Endothelial cell of hepatic sinusoid (primary cell): ENCODE data around the gene AKAP13.

Source experiments
- in situ Hi-C: cut with HindIII; loops from 2 replicates; pipeline ENCODE4 v1.10.0; 2017; ENCODE audit warnings: low sequenced_read_pairs

AKAP13 gene

GRCh38 chr15:85558848-85559247 lies 178.4 kb downstream of the AKAP13 start:
- in situ Hi-C loops = no loop called here

DNA sequence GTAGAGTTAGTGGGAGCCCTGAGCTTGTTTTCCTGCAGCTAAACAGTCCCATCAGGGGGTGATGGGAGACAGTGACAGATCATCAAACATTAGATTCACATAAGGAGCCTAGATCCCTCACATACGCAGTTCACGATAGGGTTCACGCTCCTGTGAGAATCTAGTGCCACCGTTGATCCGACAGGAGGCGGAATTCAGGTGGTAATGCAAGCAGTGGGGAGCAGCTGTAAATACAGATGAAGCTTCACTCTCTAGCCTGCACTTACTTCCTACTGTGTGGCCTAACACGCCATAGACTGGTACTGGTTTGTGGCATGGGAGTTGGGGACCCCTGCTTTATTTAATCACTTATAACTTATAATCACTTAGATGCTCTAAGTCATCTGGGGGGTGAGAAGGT lies 179.1 kb downstream of the AKAP13 start:
- in situ Hi-C loops = no loop called here

- in situ Hi-C loops = no loop called here
Observed at GRCh38 chr15:85562824-85563223, 182.4 kb downstream of the AKAP13 start.

- in situ Hi-C loops = no loop called here
Observed at GRCh38 chr15:85563328-85563727, 182.9 kb downstream of the AKAP13 start.

GRCh38 chr15:85563731-85564130 lies 183.3 kb downstream of the AKAP13 start:
- in situ Hi-C loops = no loop called here

DNA sequence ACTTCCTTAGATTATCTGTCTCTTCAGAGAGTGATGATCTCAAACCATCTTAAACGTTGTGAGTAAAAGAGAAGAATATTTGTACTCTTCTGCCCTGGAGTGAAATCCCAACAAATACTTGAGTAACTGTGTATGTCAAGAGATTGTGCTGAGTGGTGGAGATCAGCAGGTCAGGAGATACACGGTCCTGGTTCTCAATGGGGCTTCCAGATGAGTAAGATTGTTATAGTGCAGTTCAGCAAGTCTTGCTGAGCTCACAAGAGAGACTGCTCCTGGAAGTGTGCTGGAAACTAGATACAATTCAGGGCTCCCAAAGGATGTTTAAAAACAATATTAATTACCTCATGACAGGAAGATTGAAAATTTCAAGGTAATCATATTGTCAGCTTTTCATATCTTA lies 184.3 kb downstream of the AKAP13 start:
- in situ Hi-C loops = no loop called here

GRCh38 chr15:85568261-85568808 lies 187.9 kb downstream of the AKAP13 start:
- in situ Hi-C loops = no loop called here

DNA sequence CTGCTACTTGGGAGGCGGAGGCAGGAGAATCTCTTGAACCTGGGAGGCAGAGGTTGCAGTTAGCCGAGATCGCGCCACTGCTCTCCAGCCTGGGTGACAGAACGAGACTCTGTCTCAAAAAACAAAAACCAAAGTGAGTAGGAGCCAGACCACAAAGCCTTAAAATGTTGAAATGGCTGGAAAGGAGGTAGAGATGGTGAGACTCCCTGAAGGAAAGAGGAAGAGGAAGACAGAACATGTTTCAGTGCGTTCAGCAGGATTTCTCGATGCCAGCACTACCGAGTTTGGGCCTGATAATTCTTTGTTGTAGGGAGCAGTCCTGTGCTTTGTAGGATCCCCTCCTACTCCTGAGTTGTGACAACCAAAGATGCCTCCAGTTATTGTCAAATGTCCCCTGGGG lies 189.9 kb downstream of the AKAP13 start:
- in situ Hi-C loops = loop anchor here (5.0 kb wide), 1 partner anchor 47 kb away; no protein-coding TSS in a partner anchor

GRCh38 chr15:85571780-85572179 lies 191.4 kb downstream of the AKAP13 start:
- in situ Hi-C loops = loop anchor here (5.0 kb wide), 1 partner anchor 46 kb away; no protein-coding TSS in a partner anchor

DNA sequence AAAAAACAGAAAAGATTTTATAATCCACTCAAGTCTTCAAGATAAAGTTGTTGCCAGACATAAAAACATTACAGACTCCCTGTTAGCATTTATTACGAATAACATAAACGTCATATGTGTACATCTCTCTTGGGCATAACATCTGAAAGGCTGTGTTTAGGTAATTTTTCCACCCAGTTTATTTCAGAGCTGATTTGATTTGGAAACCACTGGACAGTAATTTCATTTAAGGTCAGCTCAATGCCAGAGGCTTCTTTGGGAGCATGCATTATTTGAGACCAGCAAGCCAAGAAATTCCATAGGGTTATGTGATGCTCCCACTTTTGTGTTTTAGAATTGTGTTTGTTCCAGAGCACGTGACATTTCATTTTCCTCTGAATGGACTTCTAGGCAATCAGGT lies 196.0 kb downstream of the AKAP13 start:
- in situ Hi-C loops = no loop called here

- in situ Hi-C loops = no loop called here
Observed at GRCh38 chr15:85578941-85579701, 198.7 kb downstream of the AKAP13 start.

- in situ Hi-C loops = no loop called here
Observed at GRCh38 chr15:85579957-85580694, 199.7 kb downstream of the AKAP13 start.

DNA sequence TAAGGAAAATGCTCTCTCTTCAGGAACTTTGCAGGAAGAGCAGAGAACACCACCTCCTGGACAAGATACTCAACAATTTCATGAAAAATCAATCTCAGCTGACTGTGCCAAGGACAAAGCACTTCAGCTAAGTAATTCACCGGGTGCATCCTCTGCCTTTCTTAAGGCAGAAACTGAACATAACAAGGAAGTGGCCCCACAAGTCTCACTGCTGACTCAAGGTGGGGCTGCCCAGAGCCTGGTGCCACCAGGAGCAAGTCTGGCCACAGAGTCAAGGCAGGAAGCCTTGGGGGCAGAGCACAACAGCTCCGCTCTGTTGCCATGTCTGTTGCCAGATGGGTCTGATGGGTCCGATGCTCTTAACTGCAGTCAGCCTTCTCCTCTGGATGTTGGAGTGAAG lies 200.5 kb downstream of the AKAP13 start:
- in situ Hi-C loops = no loop called here

DNA sequence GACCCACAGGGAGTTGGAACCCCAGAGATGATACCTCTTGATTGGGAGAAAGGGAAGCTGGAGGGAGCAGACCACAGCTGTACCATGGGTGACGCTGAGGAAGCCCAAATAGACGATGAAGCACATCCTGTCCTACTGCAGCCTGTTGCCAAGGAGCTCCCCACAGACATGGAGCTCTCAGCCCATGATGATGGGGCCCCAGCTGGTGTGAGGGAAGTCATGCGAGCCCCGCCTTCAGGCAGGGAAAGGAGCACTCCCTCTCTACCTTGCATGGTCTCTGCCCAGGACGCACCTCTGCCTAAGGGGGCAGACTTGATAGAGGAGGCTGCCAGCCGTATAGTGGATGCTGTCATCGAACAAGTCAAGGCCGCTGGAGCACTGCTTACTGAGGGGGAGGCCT lies 201.1 kb downstream of the AKAP13 start:
- in situ Hi-C loops = no loop called here

- in situ Hi-C loops = no loop called here
Observed at GRCh38 chr15:85582131-85583079, 202.0 kb downstream of the AKAP13 start.

DNA sequence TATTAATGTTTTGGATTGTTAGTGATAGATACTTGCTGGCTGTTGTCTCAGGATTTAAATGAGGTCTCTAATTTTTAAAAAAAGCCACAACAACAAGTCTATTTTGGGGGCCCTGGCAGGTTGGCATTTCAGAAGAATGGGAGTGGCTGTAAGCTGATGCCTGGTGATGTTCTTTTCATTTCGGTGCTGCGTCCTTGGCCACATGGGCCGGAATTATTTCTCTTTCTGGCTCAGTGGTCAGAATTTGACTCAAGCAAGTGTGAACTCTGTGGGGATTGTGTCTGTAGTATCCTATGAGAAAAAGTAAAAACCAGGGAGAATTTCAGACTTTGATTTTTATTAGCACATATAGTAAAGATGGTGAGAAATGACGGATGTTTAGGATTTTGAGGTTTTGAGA lies 203.0 kb downstream of the AKAP13 start:
- in situ Hi-C loops = no loop called here

DNA sequence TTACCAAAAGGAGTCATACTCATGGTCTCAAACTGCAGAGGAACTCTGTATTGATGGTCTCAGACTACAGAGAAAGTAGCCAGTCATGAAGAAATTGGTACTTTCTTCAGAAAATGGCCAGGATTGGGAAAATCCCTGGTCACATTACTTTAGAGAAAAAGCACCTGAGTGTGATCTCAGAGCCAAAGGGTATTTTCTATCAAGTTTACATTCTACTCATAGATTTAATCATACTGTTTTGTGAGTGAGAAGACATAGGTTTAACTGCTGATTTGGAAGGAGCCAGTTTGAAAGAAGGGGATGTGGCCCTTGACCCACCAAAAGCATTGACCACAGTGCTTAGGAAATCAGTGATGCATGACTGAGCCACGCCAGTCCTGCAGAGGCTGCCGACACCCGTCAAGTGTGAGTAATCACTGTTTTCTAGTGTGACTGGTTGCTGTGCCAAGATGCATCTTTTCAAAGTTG lies 203.6 kb downstream of the AKAP13 start:
- in situ Hi-C loops = no loop called here

- in situ Hi-C loops = loop anchor here (5.0 kb wide), 1 partner anchor 88 kb away; no protein-coding TSS in a partner anchor
Observed at GRCh38 chr15:85584872-85585271, 204.5 kb downstream of the AKAP13 start.

- in situ Hi-C loops = loop anchor here (5.0 kb wide), 1 partner anchor 89 kb away; no protein-coding TSS in a partner anchor
Observed at GRCh38 chr15:85586196-85586595, 205.8 kb downstream of the AKAP13 start.

DNA sequence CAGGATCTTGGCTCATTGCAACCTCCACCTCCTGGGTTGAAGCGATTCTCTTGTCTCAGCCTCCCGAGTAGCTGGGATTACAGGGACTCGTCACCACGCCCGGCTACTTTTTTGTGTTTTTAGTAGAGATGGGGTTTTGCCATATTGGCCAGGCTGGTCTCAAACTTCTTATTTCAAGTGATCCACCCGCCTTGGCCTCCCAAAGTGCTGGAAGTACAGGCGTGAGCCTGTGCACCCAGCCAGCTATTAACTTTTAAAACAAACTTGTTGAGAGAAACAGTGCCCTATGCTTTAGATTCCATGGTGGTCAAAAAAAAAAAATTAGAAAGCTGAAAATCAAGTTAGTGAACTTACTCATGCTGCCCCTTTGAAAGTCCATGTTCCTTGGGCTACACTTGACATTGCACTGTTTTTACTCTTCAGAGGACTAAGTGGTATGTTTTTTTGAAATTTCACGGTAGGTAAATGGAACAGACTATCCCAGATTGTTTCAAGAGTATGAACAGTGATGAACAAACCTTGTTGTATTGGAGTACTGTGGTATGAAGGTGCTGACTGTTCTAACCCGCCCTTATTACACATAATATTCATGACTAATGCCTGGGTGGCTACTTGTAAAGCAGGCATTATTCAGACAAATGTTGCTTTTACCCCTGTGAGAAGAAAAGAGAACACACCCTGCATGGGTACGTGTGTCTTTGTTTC lies 207.5 kb downstream of the AKAP13 start:
- in situ Hi-C loops = loop anchor here (5.0 kb wide), 1 partner anchor 91 kb away; no protein-coding TSS in a partner anchor
